ENCODE data around the gene OPCML. TPM values are rescaled to one million over a fixed set of nuclear protein-coding genes. Genes with fewer than 3 reads are reported as not detected.

The OPCML gene
- total and polyA plus RNA-seq, 2 experiments from 2014 or later: 1.2 to 4.4 TPM

GRCh38 chr11:133266986-133267385, 265.3 kb downstream of the OPCML start:
- no peak overlapping the region for H3K27ac ChIP-seq (ENCODE audit: low read depth)
- H3K27ac Mint-ChIP-seq: no peak overlapping the region
- H2AFZ ChIP-seq: no peak overlapping the region
- 0 out of 2 replicates have a peak, but pooled peaks cover 4% of the 10 kb centered on the region for H3K9me2 ChIP-seq (ENCODE audit: insufficient read depth)
- no peak overlapping the region for H3K4me3 Mint-ChIP-seq
- H3K36me3 ChIP-seq (ENCODE audit: insufficient read depth): no peaks in the 10 kb centered on the region
- no peaks in the 10 kb centered on the region for H3K9me3 Mint-ChIP-seq
- no peaks in the 10 kb centered on the region for H3K27me3 Mint-ChIP-seq (ENCODE audit: insufficient read depth, low read depth, poor library complexity)
- no peaks in the 10 kb centered on the region for H3K36me3 Mint-ChIP-seq (ENCODE audit: low read depth)
- no peaks in the 10 kb centered on the region for H3K27me3 ChIP-seq (ENCODE audit: insufficient read depth)
- H3K4me1 Mint-ChIP-seq: no peaks in the 10 kb centered on the region
- H3K4me2 ChIP-seq: no peak overlapping the region
- H3K79me2 ChIP-seq (replicated peaks; ENCODE audit: insufficient read depth): no peaks in the 10 kb centered on the region
- H3K4me1 ChIP-seq (ENCODE audit: insufficient read depth): no peaks in the 10 kb centered on the region
- H3K4me3 ChIP-seq: no peak overlapping the region
- DNase-seq (ENCODE audit: low spot score) (no peak), ATAC-seq (no peak)
- TF ChIP-seq CTCF (conservative IDR thresholded peaks at IDR 0.05; ENCODE audit: low read depth in 2 of 2) (no peak), NANOG (IDR thresholded peaks at IDR 0.05; ENCODE audit: borderline replicate concordance) (no peak), EZH2 (IDR thresholded peaks at IDR 0.05; ENCODE audit: low read depth, unreplicated experiment) (no peak), ZNF114 (CRISPR knock-in tag; IDR thresholded peaks at IDR 0.05) (no peak), EZH2phosphoT487 (IDR thresholded peaks at IDR 0.05; ENCODE audit: unreplicated experiment) (no peak), ZNF331 (CRISPR knock-in tag; IDR thresholded peaks at IDR 0.05; ENCODE audit: low read depth) (no peak), POLR2AphosphoS5 (IDR thresholded peaks at IDR 0.05; ENCODE audit: low read depth) (no peak), REST (IDR thresholded peaks at IDR 0.05; ENCODE audit: unreplicated experiment) (no peak), JUNB (IDR thresholded peaks at IDR 0.05; ENCODE audit: unreplicated experiment) (no peak), ZNF462 (CRISPR knock-in tag; IDR thresholded peaks at IDR 0.05) (no peak), STAT1 (IDR thresholded peaks at IDR 0.05; ENCODE audit: unreplicated experiment) (no peak), CREB1 (CRISPR knock-in tag; IDR thresholded peaks at IDR 0.05; ENCODE audit: low read depth) (no peak), ETS1 (IDR thresholded peaks at IDR 0.05) (no peak)
- H4K20me1 ChIP-seq (replicated peaks; ENCODE audit: insufficient read depth): no peaks in the 10 kb centered on the region
- no peaks in the 10 kb centered on the region for H3F3A ChIP-seq (replicated peaks; ENCODE audit: low read depth)

All from GM23338 (cell line).